MCF 10A (cell line): ENCODE results near the gene SFXN3. TPM values are rescaled to one million over a fixed set of nuclear protein-coding genes. Genes with fewer than 3 reads are reported as not detected.

ENCODE experiments used
- Bru-seq: library from RNA; stranded (reverse); fragments of 400-500 nt; gene quantifications from one replicate; lab custom pipeline; 2021; lab: Mats Ljungman, UMichigan
- BruChase-seq, 2 experiments: library from RNA; stranded (reverse); fragments of 400-500 nt; gene quantifications; one replicate each; lab custom pipeline; 2021; lab: Mats Ljungman, UMichigan
- BruUV-seq: library from RNA; stranded (reverse); fragments of 400-500 nt; replicated peaks from 2 replicates; lab custom pipeline; 2021; lab: Mats Ljungman, UMichigan
- CTCF ChIA-PET: fragments of 300-600 bp; sonication (Branson Sonifier 250); formaldehyde crosslinking; extraction: SDS; loops from one replicate; lab custom pipeline; 2021; ENCODE audit warnings: antibody characterized with exemption, inconsistent platforms; lab: Yijun Ruan, JAX
- POLR2A ChIA-PET: fragments of 300-600, 350-650 bp; sonication (Branson Sonifier 250); formaldehyde crosslinking; extraction: SDS; loops from one replicate; lab custom pipeline; 2020; ENCODE audit warnings: antibody characterized with exemption, inconsistent platforms; lab: Yijun Ruan, JAX
- DNase-seq: peaks from one replicate; pipeline ENCODE4 v3.0.0-alpha.2; 2018; ENCODE audit not compliant: unreplicated experiment
- H3K27ac Mint-ChIP-seq: one replicate; pipeline ENCODE4 v1.8.0; 2022; ENCODE audit warnings: mild to moderate bottlenecking, low read depth, mixed read lengths; ENCODE audit not compliant: unreplicated experiment
- H3K27me3 Mint-ChIP-seq: one replicate; pipeline ENCODE4 v1.8.0; 2022; ENCODE audit warnings: mixed read lengths; ENCODE audit not compliant: insufficient read depth, unreplicated experiment
- H3K36me3 Mint-ChIP-seq: one replicate; pipeline ENCODE4 v1.8.0; 2022; ENCODE audit warnings: mild to moderate bottlenecking, moderate library complexity, mixed read lengths; ENCODE audit not compliant: insufficient read depth, unreplicated experiment
- H3K4me1 Mint-ChIP-seq: one replicate; pipeline ENCODE4 v1.8.0; 2022; ENCODE audit warnings: mixed read lengths; ENCODE audit not compliant: insufficient read depth, unreplicated experiment
- H3K4me3 Mint-ChIP-seq: one replicate; pipeline ENCODE4 v1.8.0; 2022; ENCODE audit warnings: mild to moderate bottlenecking, moderate library complexity, mixed read lengths; ENCODE audit not compliant: unreplicated experiment
- H3K9me3 Mint-ChIP-seq: one replicate; pipeline ENCODE4 v1.8.0; 2022; ENCODE audit warnings: mixed read lengths; ENCODE audit not compliant: unreplicated experiment
- CTCF ChIP-seq: fragments of 200-600 bp; IDR thresholded peaks from one replicate; pipeline ENCODE4 v1.8.0; 2022; ENCODE audit warnings: antibody characterized with exemption, mild to moderate bottlenecking; ENCODE audit not compliant: unreplicated experiment
- intact Hi-C: fragments of 100-400 bp; cut with micrococcal nuclease; formaldehyde crosslinking; loops from 2 replicates; pipeline ENCODE4 v1.14.1; 2022
- long read RNA-seq: library from polyadenylated mRNA; stranded (forward); transcript quantifications from one replicate; pipeline ENCODE4 v2.0.0, GENCODE V29; 2022
- total RNA-seq: library from RNA; stranded (reverse); gene quantifications from 2 replicates; pipeline ENCODE4 v1.2.3, GENCODE V29; 2022

The SFXN3 gene
- total RNA-seq (39.4 and 55.2 TPM in 2 replicates), Bru-seq, nascent RNA (percentile 63 among the genes with signal in this experiment), BruChase-seq, experiment 1, labeled RNA remaining after a 6-hour chase (percentile 88 among the genes with signal in this experiment), BruChase-seq, experiment 2, labeled RNA remaining after a 2-hour chase (percentile 78 among the genes with signal in this experiment)
- long read RNA-seq, partial matches to known transcripts = 10 of 25 reads
- long read RNA-seq, other reads (novel, unspliced or antisense) = 13 of 25 reads

- intact Hi-C loops = loop anchor here (5.0 kb wide), 1 partner anchor 36 kb away; no protein-coding TSS in a partner anchor
- peaks cover 31% of the 10 kb centered on the region for H3K4me1 Mint-ChIP-seq
- TF ChIP-seq CTCF = no peak
- H3K36me3 Mint-ChIP-seq = peaks cover 7% of the 10 kb centered on the region
- H3K27me3 Mint-ChIP-seq = no peaks in the 10 kb centered on the region
- H3K4me3 Mint-ChIP-seq = peak within 1 kb of the TSS; percentile 93
- peak; percentile 89 for DNase-seq
- H3K27ac Mint-ChIP-seq = peak within 1 kb of the TSS; percentile 94
- ChIA-PET CTCF (interaction anchor here (0.6 to 4.0 kb wide), 13 partner anchors 10 to 749 kb away, joined by 3 to 32 read pairs (median 5); no protein-coding TSS in a partner anchor), POLR2A (interaction anchor here (0.5 to 4.4 kb wide), 21 partner anchors 10 to 1421 kb away, joined by 3 to 82 read pairs (median 4); partner anchors contain the start of genes KAZALD1, LZTS2, MRPL43 and SCD)
- no peaks in the 10 kb centered on the region for H3K9me3 Mint-ChIP-seq
- BruUV-seq = no TSS peak
Measured at GRCh38 chr10:101031128-101031795, at the start of gene SFXN3, which contains the start of gene PDZD7. TSS of gene SFXN3 (plus strand) at chr10:101031234. CDS start at chr10:101034695, 3,461 bp downstream. TSS of gene PDZD7 (minus strand) at chr10:101031129. CDS start at chr10:101030219, 910 bp downstream.

GRCh38 chr10:100982916-100983830 lies 47.9 kb upstream of the SFXN3 start:
- POLR2A ChIA-PET = no interaction called here
- TF ChIP-seq CTCF = no peak
- H3K9me3 Mint-ChIP-seq = no peaks in the 10 kb centered on the region
- no peak for DNase-seq
- peaks cover 5% of the 10 kb centered on the region for H3K4me1 Mint-ChIP-seq
- H3K27me3 Mint-ChIP-seq = no peaks in the 10 kb centered on the region
- CTCF ChIA-PET = interaction anchor here (0.6 kb wide), 1 partner anchor 32 kb away, joined by 3 read pairs; no protein-coding TSS in a partner anchor
- intact Hi-C loops = no loop called here
- no TSS peak for BruUV-seq
- H3K4me3 Mint-ChIP-seq = no peak overlapping the region
- H3K36me3 Mint-ChIP-seq = peaks cover 22% of the 10 kb centered on the region
- peak overlapping the region; percentile 36 for H3K27ac Mint-ChIP-seq

DNA sequence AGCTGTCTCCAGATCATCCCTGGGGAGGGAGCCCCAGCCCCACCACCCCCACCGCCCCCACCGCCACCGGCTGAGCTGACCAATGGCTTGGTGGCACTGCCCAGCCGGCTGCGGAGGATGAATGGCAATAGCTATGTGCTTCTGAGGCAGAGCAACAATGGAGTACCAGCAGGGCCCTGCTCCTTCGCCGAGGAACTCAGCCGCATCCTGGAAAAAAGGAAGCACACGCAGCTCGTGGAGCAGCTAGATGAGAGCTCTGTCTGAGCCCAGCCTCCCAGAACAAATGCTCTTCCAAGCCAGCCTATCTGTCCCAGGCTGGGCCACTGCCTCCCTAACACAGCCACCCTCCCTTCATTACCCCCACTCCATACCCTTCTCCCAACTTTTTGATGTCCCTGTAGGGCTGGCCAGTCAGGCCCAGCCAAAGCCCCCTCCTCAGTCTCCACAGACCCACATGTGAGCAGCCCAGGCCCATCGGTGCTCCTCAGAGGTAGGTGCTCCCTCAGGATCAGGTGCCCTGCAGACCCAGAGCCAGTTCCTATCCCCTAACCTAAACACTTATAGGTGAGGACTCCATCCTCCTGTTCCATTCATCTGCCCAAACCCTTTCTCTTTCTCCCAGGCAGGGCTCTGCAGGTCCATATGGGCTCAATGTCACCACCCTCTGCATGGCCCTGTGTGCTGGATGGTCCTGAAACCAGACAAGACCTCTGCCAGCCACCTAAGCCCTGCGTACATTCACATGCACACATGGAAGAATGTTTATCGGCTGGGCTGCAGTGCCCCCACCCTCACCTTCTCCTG lies 47.0 kb upstream of the SFXN3 start:
- TF ChIP-seq CTCF = no peak
- H3K4me3 Mint-ChIP-seq = no peak overlapping the region
- H3K27me3 Mint-ChIP-seq = no peaks in the 10 kb centered on the region
- ChIA-PET POLR2A (no interaction called here), CTCF (no interaction called here)
- no peaks in the 10 kb centered on the region for H3K9me3 Mint-ChIP-seq
- peaks cover 5% of the 10 kb centered on the region for H3K4me1 Mint-ChIP-seq
- H3K36me3 Mint-ChIP-seq = peaks cover 22% of the 10 kb centered on the region
- BruUV-seq = no TSS peak
- intact Hi-C loops = no loop called here
- H3K27ac Mint-ChIP-seq = no peak overlapping the region
- DNase-seq = no peak
